GM19372 (cell line): ENCODE results near the gene GORAB.

Experiments
- ATAC-seq: cut with Tn5 transposase; IDR thresholded peaks from one replicate; pipeline ENCODE4 v1.9.1; 2021; ENCODE audit warnings: mild to moderate bottlenecking, low read depth, moderate library complexity; ENCODE audit not compliant: unreplicated experiment

GORAB gene

GRCh38 chr1:170587253-170587593 is 55.3 kb downstream of the GORAB start:
- ATAC-seq = no peak

- ATAC-seq = no peak
Measured at GRCh38 chr1:170590921-170591705, 59.1 kb downstream of the GORAB start.

GRCh38 chr1:170592591-170593111 is 60.7 kb downstream of the GORAB start:
- no peak for ATAC-seq

- ATAC-seq = no peak
Measured at GRCh38 chr1:170593173-170594011, 61.4 kb downstream of the GORAB start.

GRCh38 chr1:170594066-170594626 is 62.2 kb downstream of the GORAB start:
- ATAC-seq = no peak

- ATAC-seq = no peak
Measured at GRCh38 chr1:170596701-170597100, 64.7 kb downstream of the GORAB start.

- no peak for ATAC-seq
Measured at GRCh38 chr1:170598618-170599017, 66.7 kb downstream of the GORAB start.

GRCh38 chr1:170599033-170599432 is 67.1 kb downstream of the GORAB start:
- ATAC-seq = no peak

GRCh38 chr1:170601866-170602265 is 69.9 kb downstream of the GORAB start:
- no peak for ATAC-seq
